Skeletal muscle satellite cell (primary cell): ENCODE measurements around the gene SLC24A1.

Source experiments
- H3K27me3 ChIP-seq: 2 replicates; pipeline ENCODE4 v1.7.0; 2013; ENCODE audit warnings: low read length; ENCODE audit not compliant: control insufficient read depth, insufficient read depth
- H3K36me3 ChIP-seq: 2 replicates; pipeline ENCODE4 v1.7.0; 2013; ENCODE audit warnings: mild to moderate bottlenecking, control low read depth, low read length; ENCODE audit not compliant: insufficient read depth
- H3K4me1 ChIP-seq: 2 replicates; pipeline ENCODE4 v1.7.0; 2013; ENCODE audit warnings: low read length; ENCODE audit not compliant: control insufficient read depth, insufficient read depth
- H3K4me2 ChIP-seq: 2 replicates; pipeline ENCODE4 v1.7.0; 2013; ENCODE audit warnings: mild to moderate bottlenecking, low read length
- H3K4me3 ChIP-seq: 2 replicates; pipeline ENCODE4 v1.7.0; 2013; ENCODE audit warnings: low read length
- H3K9ac ChIP-seq: 2 replicates; pipeline ENCODE4 v1.7.0; 2013; ENCODE audit warnings: mild to moderate bottlenecking, low read depth, low read length, moderate library complexity
- H3K9me3 ChIP-seq: replicated peaks from 2 replicates; pipeline ENCODE4 v1.7.0; 2013; ENCODE audit warnings: mild to moderate bottlenecking, control low read depth, low read length

Gene SLC24A1

DNA sequence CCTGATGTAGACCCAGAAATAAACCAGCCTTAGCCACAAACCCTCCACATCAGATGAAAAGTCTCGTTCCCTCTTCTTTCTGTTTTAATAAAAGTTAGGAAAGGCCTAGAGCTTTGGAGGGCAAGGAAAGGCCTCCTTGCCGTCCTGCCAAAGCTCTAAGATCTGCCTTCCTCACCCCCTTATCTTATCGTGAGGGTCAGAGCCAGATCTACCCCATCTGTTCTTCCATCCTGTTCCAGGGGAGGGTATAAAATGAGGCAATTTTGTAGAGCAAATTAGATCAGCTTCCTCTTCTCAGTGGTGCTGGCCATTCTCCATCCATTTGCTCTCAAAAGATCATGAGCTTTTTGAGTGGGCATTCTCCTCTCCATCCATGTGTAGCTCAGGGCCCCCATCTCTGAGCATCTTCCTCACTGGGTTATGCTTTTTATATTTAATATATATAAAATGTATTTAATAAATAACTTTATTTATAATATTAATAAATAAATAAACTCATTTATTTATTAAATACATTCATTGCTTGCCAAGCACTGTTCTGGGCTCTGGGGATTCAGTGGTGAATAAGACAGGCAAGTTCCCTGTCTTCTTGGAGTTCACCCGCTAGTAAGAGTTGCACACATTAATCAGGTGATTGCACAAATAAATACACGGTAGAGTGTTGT is 2.0 kb upstream of the SLC24A1 start:
- Histone ChIP-seq H3K4me1 (no peaks in the 10 kb centered on the region), H3K4me3 (no peak overlapping the region), H3K4me2 (no peak overlapping the region), H3K36me3 (peaks cover 7% of the 10 kb centered on the region), H3K9ac (no peak overlapping the region), H3K9me3 (no peaks in the 10 kb centered on the region), H3K27me3 (no peaks in the 10 kb centered on the region)

DNA sequence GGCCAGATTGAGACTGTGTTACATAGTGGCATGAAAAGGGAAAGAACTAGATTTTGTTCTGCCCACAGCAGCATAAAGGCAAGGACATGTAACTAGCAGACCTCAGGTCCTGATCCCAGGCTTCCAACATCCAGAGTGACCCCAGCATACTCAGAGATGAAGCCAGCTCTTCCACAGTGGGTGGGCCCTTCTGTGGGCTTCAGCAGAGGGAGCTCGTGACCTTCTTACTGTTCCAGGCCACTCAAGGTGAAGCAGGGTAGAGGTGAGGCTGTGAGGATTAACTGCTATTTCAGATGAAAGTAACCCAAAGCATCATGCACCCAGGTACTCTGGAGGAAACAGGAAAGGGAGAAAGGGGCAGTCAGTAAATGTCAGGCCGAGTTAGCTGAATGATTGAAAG is 905 bp upstream of the SLC24A1 start:
- Histone ChIP-seq H3K4me2 (no peak overlapping the region), H3K27me3 (no peaks in the 10 kb centered on the region), H3K4me3 (no peak overlapping the region), H3K4me1 (no peaks in the 10 kb centered on the region), H3K9ac (no peak overlapping the region), H3K36me3 (peaks cover 13% of the 10 kb centered on the region), H3K9me3 (no peaks in the 10 kb centered on the region)

DNA sequence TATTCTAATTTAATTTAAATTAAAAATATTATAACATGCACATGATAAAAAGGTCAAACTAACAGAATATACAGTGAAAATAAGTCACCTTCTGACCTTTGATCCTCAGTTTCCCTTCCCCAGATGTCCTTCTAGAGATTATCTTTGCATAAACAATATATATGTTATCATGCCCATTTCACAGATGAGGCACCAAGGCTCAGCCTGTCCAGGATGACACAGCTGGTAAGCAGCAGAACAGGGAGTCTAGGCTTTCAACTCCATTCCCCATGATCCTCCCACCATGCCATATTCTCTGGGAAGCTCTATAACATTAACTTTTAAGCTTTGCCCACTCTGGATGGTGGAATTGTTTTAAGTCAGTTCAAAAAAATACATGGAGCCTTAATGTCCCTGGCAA is 1.4 kb downstream of the SLC24A1 start:
- Histone ChIP-seq H3K4me1 (no peaks in the 10 kb centered on the region), H3K27me3 (no peaks in the 10 kb centered on the region), H3K4me2 (no peak overlapping the region), H3K4me3 (no peak overlapping the region), H3K9ac (no peak overlapping the region), H3K36me3 (peaks cover 13% of the 10 kb centered on the region), H3K9me3 (no peaks in the 10 kb centered on the region)

DNA sequence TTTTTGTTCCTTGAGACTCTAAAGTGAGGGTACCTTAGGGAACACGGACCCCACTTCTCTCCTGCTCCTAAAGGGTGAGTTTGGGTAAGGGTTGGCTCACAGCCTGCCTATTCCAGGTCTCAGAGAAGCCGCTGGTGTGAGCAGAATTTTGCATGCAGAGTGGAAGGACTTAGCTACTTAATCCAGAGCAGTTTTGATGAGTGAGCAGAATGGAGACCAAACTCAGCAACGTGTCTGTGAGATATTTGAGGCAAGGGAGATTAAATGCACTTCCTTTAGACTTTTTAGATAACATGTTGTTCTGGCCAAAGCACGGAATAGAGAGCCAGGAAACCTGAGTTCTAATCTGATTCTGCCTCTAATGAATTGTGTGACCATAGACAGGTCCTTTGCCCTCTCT is 5.1 kb downstream of the SLC24A1 start:
- H3K4me2 ChIP-seq = no peak overlapping the region
- H3K4me1 ChIP-seq = no peaks in the 10 kb centered on the region
- H3K27me3 ChIP-seq = no peaks in the 10 kb centered on the region
- peaks cover 13% of the 10 kb centered on the region for H3K36me3 ChIP-seq
- no peaks in the 10 kb centered on the region for H3K9me3 ChIP-seq
- no peak overlapping the region for H3K9ac ChIP-seq
- H3K4me3 ChIP-seq = no peak overlapping the region

DNA sequence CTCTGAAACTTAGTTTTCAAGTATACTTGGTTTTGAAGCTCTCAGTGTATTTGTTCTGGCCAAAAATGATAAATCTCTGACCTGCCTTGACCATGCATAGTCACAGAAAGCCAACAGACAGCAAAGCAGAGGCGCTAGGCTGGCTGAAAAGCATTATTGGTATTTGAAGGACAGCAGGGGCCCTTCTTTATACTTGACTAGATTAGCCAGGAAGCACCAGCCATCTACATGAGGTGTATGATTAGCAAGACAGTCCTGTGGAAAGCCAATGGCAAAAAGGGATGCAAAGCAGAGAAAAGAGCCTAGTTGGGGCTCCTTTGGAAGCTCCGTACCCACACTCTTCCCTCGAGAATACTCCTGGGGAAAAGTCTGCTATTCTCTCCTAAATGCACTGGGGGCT is 7.8 kb downstream of the SLC24A1 start:
- no peaks in the 10 kb centered on the region for H3K9me3 ChIP-seq
- no peak overlapping the region for H3K9ac ChIP-seq
- no peak overlapping the region for H3K4me2 ChIP-seq
- peaks cover 3% of the 10 kb centered on the region for H3K4me1 ChIP-seq
- no peaks in the 10 kb centered on the region for H3K27me3 ChIP-seq
- no peak overlapping the region for H3K4me3 ChIP-seq
- H3K36me3 ChIP-seq = peaks cover 8% of the 10 kb centered on the region

DNA sequence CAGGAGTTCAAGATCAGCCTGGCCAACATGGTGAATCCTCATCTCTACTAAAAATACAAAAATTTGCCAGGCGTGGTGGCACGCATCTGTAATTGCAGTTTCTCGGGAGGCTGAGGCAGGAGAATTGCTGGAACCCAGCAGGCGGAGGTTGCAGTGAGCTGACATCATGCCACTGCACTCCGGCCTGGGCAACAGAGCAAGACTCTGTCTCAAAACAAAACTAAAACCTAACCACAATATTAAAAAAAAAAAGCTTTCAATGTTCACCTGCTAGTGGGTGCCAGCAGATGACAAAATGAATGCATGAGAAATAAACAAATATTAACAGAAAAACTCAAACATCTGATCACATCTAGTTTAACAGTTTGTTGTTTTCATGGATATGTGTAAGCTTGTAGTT is 9.0 kb downstream of the SLC24A1 start:
- Histone ChIP-seq H3K36me3 (no peaks in the 10 kb centered on the region), H3K4me1 (peaks cover 3% of the 10 kb centered on the region), H3K9me3 (no peaks in the 10 kb centered on the region), H3K4me2 (no peak overlapping the region), H3K27me3 (no peaks in the 10 kb centered on the region), H3K4me3 (no peak overlapping the region), H3K9ac (no peak overlapping the region)

DNA sequence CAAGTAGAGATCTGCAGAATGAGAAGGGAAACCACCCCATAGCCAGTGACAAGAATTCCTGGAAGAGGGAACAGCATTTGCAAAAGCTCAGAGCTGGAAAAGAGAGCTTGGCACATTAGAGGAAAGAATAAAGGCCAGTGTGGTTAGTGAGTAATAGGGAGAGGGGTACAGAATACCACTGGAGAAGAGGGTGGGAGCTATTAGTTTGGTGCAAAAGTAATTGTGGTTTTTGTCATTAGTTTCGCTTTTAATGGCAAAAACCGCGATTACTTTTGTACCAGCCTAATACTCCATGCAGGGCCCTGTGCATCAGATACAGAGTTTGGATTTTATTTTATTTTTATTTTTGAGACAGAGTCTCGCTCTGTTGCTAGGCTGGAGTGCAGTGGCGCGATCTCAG is 9.8 kb downstream of the SLC24A1 start:
- no peaks in the 10 kb centered on the region for H3K36me3 ChIP-seq
- no peak overlapping the region for H3K4me2 ChIP-seq
- H3K9me3 ChIP-seq = no peaks in the 10 kb centered on the region
- no peaks in the 10 kb centered on the region for H3K27me3 ChIP-seq
- no peak overlapping the region for H3K4me3 ChIP-seq
- peaks cover 3% of the 10 kb centered on the region for H3K4me1 ChIP-seq
- no peak overlapping the region for H3K9ac ChIP-seq

DNA sequence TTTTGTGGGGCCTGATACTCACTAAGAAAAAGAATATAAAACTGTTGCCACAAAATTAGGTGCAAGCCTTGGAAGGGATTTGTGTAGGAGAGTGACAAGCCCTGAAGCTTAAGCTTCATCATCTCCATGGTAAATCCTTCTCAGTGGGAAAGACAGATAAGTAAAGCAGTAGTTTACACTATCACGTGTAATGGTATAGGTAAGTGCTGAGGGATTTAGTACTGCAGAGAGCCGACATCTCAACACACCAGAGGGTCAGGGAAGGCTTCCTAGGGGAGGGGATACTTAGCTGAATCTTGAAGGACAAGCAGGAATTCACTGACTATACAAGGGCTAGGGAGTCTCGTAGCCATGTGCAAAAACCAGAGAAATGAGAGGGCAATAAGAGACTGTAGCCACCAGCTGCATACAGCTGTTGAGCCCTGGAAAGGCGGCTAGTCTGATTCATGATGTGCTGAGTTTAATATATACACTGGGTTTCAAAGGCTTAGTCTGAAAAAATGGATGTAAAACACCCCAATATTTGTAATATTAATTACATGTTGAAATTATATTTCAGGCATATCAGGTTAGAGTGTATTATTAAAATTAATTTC is 11.1 kb downstream of the SLC24A1 start:
- Histone ChIP-seq H3K4me1 (peaks cover 3% of the 10 kb centered on the region), H3K4me2 (no peak overlapping the region), H3K9me3 (no peaks in the 10 kb centered on the region), H3K27me3 (no peaks in the 10 kb centered on the region), H3K9ac (no peak overlapping the region), H3K36me3 (no peaks in the 10 kb centered on the region), H3K4me3 (no peak overlapping the region)

DNA sequence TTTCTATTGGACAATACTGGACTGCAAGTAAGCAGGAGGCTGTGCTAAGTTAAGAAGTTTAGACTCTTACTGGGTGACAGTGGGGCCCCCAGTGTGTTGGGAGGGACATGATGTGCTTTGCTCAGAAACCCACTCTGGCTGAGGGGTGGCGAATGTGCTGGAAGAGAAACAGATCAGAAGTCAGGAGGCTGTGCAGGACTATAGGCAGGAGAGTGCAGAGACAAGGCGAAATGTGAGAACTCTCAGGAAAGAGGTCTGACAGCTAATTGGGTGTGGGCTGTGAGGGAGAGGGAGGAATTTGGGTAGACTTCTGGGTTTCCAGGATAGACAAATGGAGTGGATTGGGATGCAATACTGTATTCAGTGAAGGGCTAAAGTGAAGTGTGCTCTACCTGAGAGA is 12.0 kb downstream of the SLC24A1 start:
- H3K4me3 ChIP-seq = no peak overlapping the region
- no peak overlapping the region for H3K9ac ChIP-seq
- no peaks in the 10 kb centered on the region for H3K36me3 ChIP-seq
- H3K4me1 ChIP-seq = peaks cover 7% of the 10 kb centered on the region
- no peak overlapping the region for H3K4me2 ChIP-seq
- no peaks in the 10 kb centered on the region for H3K27me3 ChIP-seq
- H3K9me3 ChIP-seq = no peaks in the 10 kb centered on the region

DNA sequence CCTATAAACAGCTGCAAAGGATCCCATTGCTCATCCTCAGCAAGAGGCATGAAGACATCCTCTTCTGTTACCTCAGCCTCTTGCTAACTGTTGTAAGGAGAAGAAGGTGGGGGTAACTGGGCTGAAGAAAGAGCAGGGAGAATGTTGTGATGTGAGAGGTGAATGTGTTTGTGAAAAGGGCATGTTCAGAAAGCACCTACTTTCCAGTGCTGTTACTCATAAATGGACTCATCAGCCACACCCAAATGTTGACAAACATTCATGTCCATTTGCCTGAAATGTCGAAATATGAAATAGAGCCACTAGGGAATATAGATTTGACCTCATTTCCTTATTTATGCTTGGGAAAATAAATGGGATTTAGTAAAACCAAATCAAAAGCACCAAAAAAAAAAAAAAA is 12.6 kb downstream of the SLC24A1 start:
- peaks cover 9% of the 10 kb centered on the region for H3K4me1 ChIP-seq
- no peak overlapping the region for H3K4me3 ChIP-seq
- H3K27me3 ChIP-seq = no peaks in the 10 kb centered on the region
- H3K9ac ChIP-seq = no peak overlapping the region
- H3K36me3 ChIP-seq = no peaks in the 10 kb centered on the region
- H3K4me2 ChIP-seq = no peak overlapping the region
- H3K9me3 ChIP-seq = no peaks in the 10 kb centered on the region

DNA sequence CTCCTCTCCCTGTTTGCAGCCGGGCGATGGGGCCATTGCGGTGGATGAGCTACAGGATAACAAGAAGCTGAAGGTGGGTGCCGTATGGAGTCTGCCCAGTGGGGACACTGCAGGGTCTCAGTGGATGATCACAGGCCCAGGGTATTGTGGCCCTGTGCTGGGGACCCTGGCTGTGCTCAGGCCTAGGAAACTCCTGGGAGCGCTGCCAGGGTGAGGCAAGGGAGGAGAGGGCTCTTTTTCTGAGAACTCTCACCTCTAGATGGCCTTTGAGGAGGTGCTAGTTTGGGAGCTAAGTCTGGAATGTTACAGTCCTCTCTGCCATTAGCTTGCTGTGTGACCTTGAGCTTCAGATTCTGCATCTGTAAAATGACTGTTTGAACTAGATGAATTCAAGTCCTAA is 16.4 kb downstream of the SLC24A1 start:
- Histone ChIP-seq H3K27me3 (no peaks in the 10 kb centered on the region), H3K9ac (no peak overlapping the region), H3K36me3 (no peaks in the 10 kb centered on the region), H3K4me3 (no peak overlapping the region), H3K9me3 (no peaks in the 10 kb centered on the region), H3K4me2 (peak overlapping the region; percentile 21), H3K4me1 (peaks cover 9% of the 10 kb centered on the region)

DNA sequence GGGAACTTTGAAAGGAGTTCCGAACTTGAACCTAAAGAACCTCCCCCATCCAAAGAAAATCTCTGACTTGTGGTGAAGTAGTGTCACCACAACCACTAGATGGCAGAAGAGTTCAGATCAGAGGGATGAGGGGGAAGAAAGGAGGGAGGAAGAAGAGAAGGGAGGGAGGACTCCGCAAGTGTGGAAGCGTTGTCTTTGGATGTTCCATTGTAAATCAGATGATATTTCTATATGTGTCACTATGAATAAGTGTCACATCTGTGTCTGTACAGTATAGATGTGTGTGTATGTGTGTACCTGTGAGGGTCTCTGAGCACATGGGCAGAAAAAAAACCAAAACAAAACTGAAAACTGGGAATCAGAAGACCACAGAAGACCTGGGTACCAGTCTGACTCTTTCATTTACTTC is 16.9 kb downstream of the SLC24A1 start:
- H3K4me1 ChIP-seq = peaks cover 9% of the 10 kb centered on the region

More for the DNA sequence above, 16.9 kb downstream of the SLC24A1 start:
- Histone ChIP-seq H3K4me2 (peak overlapping the region; percentile 58), H3K36me3 (no peaks in the 10 kb centered on the region), H3K4me3 (no peak overlapping the region), H3K9ac (no peak overlapping the region), H3K27me3 (no peaks in the 10 kb centered on the region), H3K9me3 (no peaks in the 10 kb centered on the region)
